22Rv1 (cell line): ENCODE data around the gene MYO10.

ENCODE experiments used
- H3K27ac ChIP-seq: fragments of 450-650 bp; 2 replicates; pipeline ENCODE4 v1.5.1; 2017
- ZFX ChIP-seq: fragments of 450-650 bp; IDR thresholded peaks from 2 replicates; pipeline ENCODE4 v1.6.1; 2017; ENCODE audit warnings: antibody characterized with exemption, borderline replicate concordance
- TF ChIP-seq, protein P1 (sequence below): fragments of 450-650 bp; IDR thresholded peaks from 2 replicates; pipeline ENCODE4 v1.5.1; 2017; ENCODE audit warnings: mild to moderate bottlenecking

The MYO10 gene

DNA sequence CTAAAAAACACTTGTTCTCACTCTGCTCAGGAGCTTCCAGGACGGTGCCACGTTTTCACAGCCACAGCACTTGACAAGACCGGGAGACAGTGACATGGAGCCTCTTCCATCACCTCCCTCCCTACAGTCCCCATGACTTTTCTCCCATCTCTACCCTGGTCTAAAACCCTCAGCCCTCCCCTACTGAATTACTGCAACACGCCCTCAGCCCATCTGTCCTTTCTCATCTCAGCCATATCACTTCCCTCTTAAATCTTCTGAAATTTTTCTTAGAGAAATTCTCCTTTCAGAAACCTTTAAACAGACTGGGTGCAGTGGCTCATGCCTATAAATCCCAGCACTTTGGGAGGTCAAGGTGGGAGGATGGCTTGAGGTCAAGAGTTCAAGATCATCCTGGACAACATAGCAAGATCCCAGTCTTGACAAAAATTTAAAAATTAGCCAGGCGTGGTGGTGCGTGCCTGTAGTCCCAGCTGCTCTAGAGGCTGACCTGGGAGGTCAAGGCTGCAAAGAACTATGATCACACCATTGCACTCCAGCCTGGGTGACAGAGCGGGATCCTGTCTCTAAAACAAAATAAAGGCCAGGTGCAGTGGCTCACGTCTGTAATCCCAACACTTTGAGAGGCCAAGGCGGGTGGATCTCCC lies 125.8 kb downstream of the MYO10 start:
- TF ChIP-seq ZFX = no peak
- TF ChIP-seq, protein P1, sequence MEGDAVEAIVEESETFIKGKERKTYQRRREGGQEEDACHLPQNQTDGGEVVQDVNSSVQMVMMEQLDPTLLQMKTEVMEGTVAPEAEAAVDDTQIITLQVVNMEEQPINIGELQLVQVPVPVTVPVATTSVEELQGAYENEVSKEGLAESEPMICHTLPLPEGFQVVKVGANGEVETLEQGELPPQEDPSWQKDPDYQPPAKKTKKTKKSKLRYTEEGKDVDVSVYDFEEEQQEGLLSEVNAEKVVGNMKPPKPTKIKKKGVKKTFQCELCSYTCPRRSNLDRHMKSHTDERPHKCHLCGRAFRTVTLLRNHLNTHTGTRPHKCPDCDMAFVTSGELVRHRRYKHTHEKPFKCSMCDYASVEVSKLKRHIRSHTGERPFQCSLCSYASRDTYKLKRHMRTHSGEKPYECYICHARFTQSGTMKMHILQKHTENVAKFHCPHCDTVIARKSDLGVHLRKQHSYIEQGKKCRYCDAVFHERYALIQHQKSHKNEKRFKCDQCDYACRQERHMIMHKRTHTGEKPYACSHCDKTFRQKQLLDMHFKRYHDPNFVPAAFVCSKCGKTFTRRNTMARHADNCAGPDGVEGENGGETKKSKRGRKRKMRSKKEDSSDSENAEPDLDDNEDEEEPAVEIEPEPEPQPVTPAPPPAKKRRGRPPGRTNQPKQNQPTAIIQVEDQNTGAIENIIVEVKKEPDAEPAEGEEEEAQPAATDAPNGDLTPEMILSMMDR = no peak
- no peak overlapping the region for H3K27ac ChIP-seq

DNA sequence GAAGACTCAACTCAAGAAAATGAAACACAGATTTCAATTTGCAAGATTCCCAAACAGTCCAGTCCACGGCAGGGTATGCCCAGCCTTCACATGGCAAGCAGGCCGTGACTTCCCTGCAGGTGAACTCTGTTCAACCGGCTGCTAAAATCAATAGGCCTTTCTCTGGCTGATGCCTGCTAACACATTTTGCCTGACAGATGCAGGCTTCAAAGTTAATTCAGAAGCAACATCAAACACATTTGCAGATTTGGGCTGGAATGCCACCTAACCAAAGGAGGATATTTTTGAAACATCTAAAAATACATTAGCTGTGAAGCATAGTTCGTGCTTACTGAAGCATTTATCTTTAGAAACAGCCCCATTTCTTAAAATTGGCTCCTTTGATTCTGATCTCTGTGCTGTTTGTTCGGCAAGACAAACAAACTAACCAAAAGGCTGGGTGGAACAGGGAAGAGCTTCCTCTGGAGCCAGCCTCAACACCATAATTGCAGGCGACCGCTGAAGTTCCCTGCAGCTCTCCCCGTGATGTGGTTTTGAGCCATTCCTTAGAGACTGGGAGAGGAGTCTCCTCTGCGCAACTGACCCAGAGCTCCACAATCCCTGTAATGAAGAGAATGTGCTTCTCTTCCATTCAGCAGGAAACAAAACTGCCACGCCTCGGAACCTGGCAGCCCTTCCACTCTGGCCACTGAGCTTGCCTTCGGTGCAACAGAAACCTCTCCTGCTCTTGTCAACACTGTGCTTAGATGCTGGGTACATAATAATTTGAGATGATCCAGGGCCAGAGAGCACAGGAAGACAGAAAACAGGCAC lies 126.5 kb downstream of the MYO10 start:
- no peak for TF ChIP-seq ZFX
- TF ChIP-seq, protein P1 = no peak
- H3K27ac ChIP-seq = no peak overlapping the region

DNA sequence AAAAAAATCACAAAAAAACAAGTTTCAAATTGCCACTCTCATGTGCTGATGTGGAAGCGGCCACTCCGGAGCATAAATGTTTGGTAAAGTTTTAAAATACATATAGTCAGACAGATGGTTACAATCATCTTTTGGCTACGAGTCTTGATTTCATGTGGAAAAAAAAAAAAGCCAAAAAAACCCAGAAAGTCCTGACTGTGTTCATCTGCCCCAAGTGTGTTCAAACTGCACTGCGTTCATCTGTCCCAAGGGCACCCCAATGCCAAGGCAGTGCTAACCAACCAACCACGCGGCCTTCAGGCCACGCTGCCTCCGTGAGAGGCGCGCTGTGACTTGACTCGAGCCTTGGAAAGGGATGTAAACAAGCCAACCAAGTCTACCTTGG lies 127.1 kb downstream of the MYO10 start:
- TF ChIP-seq, protein P1 = no peak
- TF ChIP-seq ZFX = no peak
- no peak overlapping the region for H3K27ac ChIP-seq

DNA sequence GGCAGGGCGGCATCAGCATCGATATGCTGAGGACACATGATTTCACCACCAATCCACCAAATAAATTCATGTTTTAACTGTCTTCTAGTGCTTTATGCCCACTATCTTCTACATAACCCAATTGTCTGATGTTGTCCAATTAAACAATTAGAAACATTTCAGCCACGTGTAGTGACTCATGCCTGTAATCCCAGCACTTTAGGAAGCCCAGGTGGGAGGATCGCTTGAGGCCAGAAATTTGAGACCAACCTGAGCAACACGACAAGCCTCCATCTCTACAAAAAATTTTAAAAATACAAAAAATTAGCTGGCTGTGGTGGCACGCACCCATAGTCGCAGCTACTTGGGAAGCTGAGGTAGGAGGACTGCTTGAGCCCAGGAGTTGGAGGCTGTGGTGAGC lies 128.1 kb downstream of the MYO10 start:
- H3K27ac ChIP-seq = no peak overlapping the region
- no peak for TF ChIP-seq ZFX
- TF ChIP-seq, protein P1 = no peak

DNA sequence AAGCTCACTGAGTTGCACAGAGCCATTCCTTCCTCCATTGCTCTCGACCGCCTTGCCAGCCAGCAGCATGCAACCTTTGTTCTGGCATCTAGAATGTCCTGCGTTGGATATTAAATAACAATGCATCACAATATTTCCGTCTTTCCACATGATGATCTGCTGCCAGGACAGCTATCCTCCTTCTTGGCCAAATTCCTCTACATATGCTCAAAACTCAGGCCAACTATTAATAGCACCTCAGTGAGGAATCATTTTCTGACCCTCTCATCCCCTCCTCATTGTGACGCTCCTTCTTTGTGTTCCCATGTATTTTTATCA lies 128.6 kb downstream of the MYO10 start:
- TF ChIP-seq, protein P1 = no peak
- no peak for TF ChIP-seq ZFX
- no peak overlapping the region for H3K27ac ChIP-seq

DNA sequence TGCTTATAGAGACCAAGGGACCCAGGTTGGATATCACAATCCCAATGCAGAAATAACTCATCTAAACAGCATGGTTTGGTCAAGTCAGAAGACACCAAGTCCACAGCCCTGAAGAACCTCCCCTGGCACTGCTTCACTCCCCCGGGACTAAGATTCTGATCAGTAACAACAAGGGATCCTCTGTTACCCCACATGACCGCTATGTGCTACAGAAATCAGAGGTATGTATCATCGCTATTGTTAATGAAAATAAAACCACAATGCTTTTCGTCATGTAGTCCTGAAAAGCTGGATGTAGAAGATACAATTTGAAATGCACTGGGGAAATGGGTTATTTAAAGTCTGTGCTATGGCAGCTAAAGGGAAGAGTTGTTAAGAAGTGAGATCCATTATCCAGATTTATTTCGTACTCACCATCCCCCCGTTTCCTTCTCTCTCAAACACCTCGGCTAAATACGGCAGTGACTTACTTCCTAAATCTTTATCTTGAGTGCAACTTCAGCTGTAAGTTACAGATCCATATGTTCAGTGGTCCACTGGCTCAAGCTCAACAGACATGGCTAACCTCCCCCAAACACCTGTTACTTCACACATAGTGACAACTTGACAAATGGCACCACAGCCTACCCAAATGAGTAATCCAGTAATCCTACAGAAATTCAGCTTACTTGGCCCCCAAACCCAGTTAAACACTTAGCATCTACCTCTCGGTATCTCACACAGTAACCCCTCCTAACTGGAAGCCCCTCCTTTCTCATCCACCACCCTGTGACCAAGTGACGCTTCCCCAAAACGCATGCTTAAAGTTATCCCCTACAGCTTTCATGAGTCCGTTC lies 129.2 kb downstream of the MYO10 start:
- TF ChIP-seq ZFX = no peak
- TF ChIP-seq, protein P1 = no peak
- no peak overlapping the region for H3K27ac ChIP-seq
